Measurements from ENCODE around the gene EIF3A.

EIF3A gene

GRCh38 chr10:119006451-119007210, 74.0 kb downstream of the EIF3A start:
- peak; percentile 81 for TF ChIP-seq JUND (IDR thresholded peaks at IDR 0.05; ENCODE audit: low read depth)
- DNase-seq (ENCODE audit: low read depth in 1 of 2, low spot score in 1 of 2) = peak in 1 of 2 experiments; percentile 75
- in situ Hi-C loops (cut with HindIII; ENCODE audit: low pct_unique_long_range_greater_than_20kb, low sequenced_read_pairs) = no loop called here

- no peak for TF ChIP-seq JUND (IDR thresholded peaks at IDR 0.05; ENCODE audit: low read depth)
- no peak for DNase-seq (ENCODE audit: low read depth in 1 of 2, low spot score in 1 of 2)
- in situ Hi-C loops (cut with HindIII; ENCODE audit: low pct_unique_long_range_greater_than_20kb, low sequenced_read_pairs) = no loop called here
Observed at GRCh38 chr10:119005362-119006043, 75.1 kb downstream of the EIF3A start.

GRCh38 chr10:119003572-119004289, 76.9 kb downstream of the EIF3A start:
- TF ChIP-seq JUND (IDR thresholded peaks at IDR 0.05; ENCODE audit: low read depth) = no peak
- in situ Hi-C loops (cut with HindIII; ENCODE audit: low pct_unique_long_range_greater_than_20kb, low sequenced_read_pairs) = no loop called here

GRCh38 chr10:119001717-119002500, 78.7 kb downstream of the EIF3A start:
- no peak for DNase-seq (ENCODE audit: low read depth in 1 of 2, low spot score in 1 of 2)
- no peak for TF ChIP-seq JUND (IDR thresholded peaks at IDR 0.05; ENCODE audit: low read depth)
- in situ Hi-C loops (cut with HindIII; ENCODE audit: low pct_unique_long_range_greater_than_20kb, low sequenced_read_pairs) = no loop called here

More at GRCh38 chr10:119003572-119004289, 76.9 kb downstream of the EIF3A start:
- no peak for DNase-seq (ENCODE audit: low read depth in 1 of 2, low spot score in 1 of 2)

GRCh38 chr10:118998183-118998582, 82.4 kb downstream of the EIF3A start:
- no peak for TF ChIP-seq JUND (IDR thresholded peaks at IDR 0.05; ENCODE audit: low read depth)
- DNase-seq (ENCODE audit: low read depth in 1 of 2, low spot score in 1 of 2) = no peak
- in situ Hi-C loops (cut with HindIII; ENCODE audit: low pct_unique_long_range_greater_than_20kb, low sequenced_read_pairs) = no loop called here

- no peak for DNase-seq (ENCODE audit: low read depth in 1 of 2, low spot score in 1 of 2)
- in situ Hi-C loops (cut with HindIII; ENCODE audit: low pct_unique_long_range_greater_than_20kb, low sequenced_read_pairs) = no loop called here
- TF ChIP-seq JUND (IDR thresholded peaks at IDR 0.05; ENCODE audit: low read depth) = no peak
Observed at GRCh38 chr10:118997379-118997778, 83.2 kb downstream of the EIF3A start.

GRCh38 chr10:118995739-118996138, 84.9 kb downstream of the EIF3A start:
- no peak for TF ChIP-seq JUND (IDR thresholded peaks at IDR 0.05; ENCODE audit: low read depth)
- in situ Hi-C loops (cut with HindIII; ENCODE audit: low pct_unique_long_range_greater_than_20kb, low sequenced_read_pairs) = no loop called here
- no peak for DNase-seq (ENCODE audit: low read depth in 1 of 2, low spot score in 1 of 2)

GRCh38 chr10:118994321-118994720, 86.3 kb downstream of the EIF3A start:
- in situ Hi-C loops (cut with HindIII; ENCODE audit: low pct_unique_long_range_greater_than_20kb, low sequenced_read_pairs) = no loop called here
- TF ChIP-seq JUND (IDR thresholded peaks at IDR 0.05; ENCODE audit: low read depth) = no peak
- DNase-seq (ENCODE audit: low read depth in 1 of 2, low spot score in 1 of 2) = no peak

GRCh38 chr10:118993214-118993613, 87.4 kb downstream of the EIF3A start:
- in situ Hi-C loops (cut with HindIII; ENCODE audit: low pct_unique_long_range_greater_than_20kb, low sequenced_read_pairs) = no loop called here
- TF ChIP-seq JUND (IDR thresholded peaks at IDR 0.05; ENCODE audit: low read depth) = no peak
- no peak for DNase-seq (ENCODE audit: low read depth in 1 of 2, low spot score in 1 of 2)

- TF ChIP-seq JUND (IDR thresholded peaks at IDR 0.05; ENCODE audit: low read depth) = no peak
- DNase-seq (ENCODE audit: low read depth in 1 of 2, low spot score in 1 of 2) = no peak
- in situ Hi-C loops (cut with HindIII; ENCODE audit: low pct_unique_long_range_greater_than_20kb, low sequenced_read_pairs) = no loop called here
Observed at GRCh38 chr10:118992496-118992895, 88.1 kb downstream of the EIF3A start.

GRCh38 chr10:118990326-118990725, 90.3 kb downstream of the EIF3A start:
- DNase-seq (ENCODE audit: low read depth in 1 of 2, low spot score in 1 of 2) = no peak
- no peak for TF ChIP-seq JUND (IDR thresholded peaks at IDR 0.05; ENCODE audit: low read depth)
- in situ Hi-C loops (cut with HindIII; ENCODE audit: low pct_unique_long_range_greater_than_20kb, low sequenced_read_pairs) = no loop called here
